ENCODE measurements around the gene SLC35G2. TPM values are rescaled to one million over a fixed set of nuclear protein-coding genes. Genes with fewer than 3 reads are reported as not detected.

SLC35G2 gene
- total RNA-seq, 1 experiment from 2014 or later, result 6.6 TPM

DNA sequence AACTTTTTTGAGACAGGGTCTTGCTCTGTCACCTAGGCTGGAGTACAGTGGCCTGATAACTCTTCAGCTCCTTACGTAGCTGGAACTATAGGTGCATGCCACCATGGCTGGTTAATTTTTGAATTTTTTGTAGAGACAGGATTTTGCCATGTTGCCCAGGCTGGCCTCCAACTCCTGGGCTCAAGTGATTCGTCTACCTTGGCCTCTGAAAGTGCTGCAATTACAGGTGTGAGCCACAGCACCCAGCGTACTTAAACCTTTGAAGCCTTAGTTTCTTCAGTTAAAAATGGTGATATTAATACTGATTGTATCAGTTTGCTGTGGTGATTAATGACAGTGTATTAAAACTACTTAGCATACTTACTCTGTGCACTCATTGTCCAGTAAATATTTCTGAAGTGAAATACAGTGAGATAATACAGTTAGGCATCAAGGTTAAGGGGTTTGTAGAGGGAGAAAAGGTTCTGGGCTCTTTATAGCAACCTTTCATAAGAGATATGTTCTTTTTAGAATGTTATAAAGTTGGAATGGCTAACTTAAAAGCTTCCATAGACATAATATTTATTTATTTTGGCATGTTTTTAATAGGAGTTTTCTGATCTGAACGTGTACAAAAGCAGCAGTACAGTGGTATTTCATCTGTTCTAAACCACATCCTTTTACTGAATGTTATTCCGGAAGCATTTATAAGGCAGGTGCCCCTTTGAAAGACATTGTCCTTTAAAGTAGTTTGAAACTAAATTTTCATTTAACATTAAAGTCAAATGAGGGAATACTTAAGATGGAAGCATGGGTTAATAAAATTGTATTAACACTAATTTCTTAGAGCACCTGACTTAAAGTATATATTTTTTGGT lies 66.7 kb downstream of the SLC35G2 start:
- Mint-ChIP-seq H3K27ac (no peak overlapping the region), H3K27me3 (ENCODE audit: low read depth) (no peaks in the 10 kb centered on the region), H3K4me3 (no peak overlapping the region), H3K9me3 (peaks cover under 1 to 8% of the 10 kb centered on the region in 2 experiments; a peak in 3 of 5 replicates), H3K4me1 (no peaks in the 10 kb centered on the region), H3K36me3 (ENCODE audit: insufficient read depth in 1 of 3, low read depth in 3 of 3) (peaks cover 10 to 16% (median 14%) of the 10 kb centered on the region in 3 experiments)
- no peak overlapping the region for H3K18ac ChIP-seq (ENCODE audit: insufficient read length, low read depth, low read length)
- H3K9me3 ChIP-seq (ENCODE audit: control insufficient read depth, low read depth, low read length), result no peaks in the 10 kb centered on the region
- H2BK5ac ChIP-seq (ENCODE audit: insufficient read length, low read length), result no peak overlapping the region
- H3K79me2 ChIP-seq (ENCODE audit: insufficient read depth, low read length), result peaks cover 11% of the 10 kb centered on the region; the same call in 1 of the 2 replicates
- TF ChIP-seq, protein P1, sequence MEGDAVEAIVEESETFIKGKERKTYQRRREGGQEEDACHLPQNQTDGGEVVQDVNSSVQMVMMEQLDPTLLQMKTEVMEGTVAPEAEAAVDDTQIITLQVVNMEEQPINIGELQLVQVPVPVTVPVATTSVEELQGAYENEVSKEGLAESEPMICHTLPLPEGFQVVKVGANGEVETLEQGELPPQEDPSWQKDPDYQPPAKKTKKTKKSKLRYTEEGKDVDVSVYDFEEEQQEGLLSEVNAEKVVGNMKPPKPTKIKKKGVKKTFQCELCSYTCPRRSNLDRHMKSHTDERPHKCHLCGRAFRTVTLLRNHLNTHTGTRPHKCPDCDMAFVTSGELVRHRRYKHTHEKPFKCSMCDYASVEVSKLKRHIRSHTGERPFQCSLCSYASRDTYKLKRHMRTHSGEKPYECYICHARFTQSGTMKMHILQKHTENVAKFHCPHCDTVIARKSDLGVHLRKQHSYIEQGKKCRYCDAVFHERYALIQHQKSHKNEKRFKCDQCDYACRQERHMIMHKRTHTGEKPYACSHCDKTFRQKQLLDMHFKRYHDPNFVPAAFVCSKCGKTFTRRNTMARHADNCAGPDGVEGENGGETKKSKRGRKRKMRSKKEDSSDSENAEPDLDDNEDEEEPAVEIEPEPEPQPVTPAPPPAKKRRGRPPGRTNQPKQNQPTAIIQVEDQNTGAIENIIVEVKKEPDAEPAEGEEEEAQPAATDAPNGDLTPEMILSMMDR (conservative IDR thresholded peaks at IDR 0.05), result no peak
- WGBS (ENCODE audit: extremely low coverage, insufficient read length, low lambda C conversion rate), result no CpG with 5 or more reads among the region's 5 CpGs
- H3K9ac ChIP-seq (ENCODE audit: extremely low read depth, insufficient read length, low read length), result no peak overlapping the region
- no peak overlapping the region for H2BK120ac ChIP-seq (ENCODE audit: low read depth, low read length, poor library complexity, severe bottlenecking)
- H3K4me2 ChIP-seq (ENCODE audit: insufficient read depth, insufficient read length, low read length), result no peak overlapping the region
- H4K20me1 ChIP-seq (ENCODE audit: control insufficient read depth, insufficient read depth, insufficient read length), result no peaks in the 10 kb centered on the region
- H3T11ph ChIP-seq (ENCODE audit: low read length), result no peak overlapping the region
- H3K79me1 ChIP-seq (ENCODE audit: insufficient read depth, low read depth, low read length, poor library complexity, severe bottlenecking), result peaks cover 2% of the 10 kb centered on the region
- no peaks in the 10 kb centered on the region for H3K4me1 ChIP-seq (ENCODE audit: insufficient read depth, low read length)
- no peak overlapping the region for H4K91ac ChIP-seq (ENCODE audit: insufficient read length, low read depth, low read length)
- no peaks in the 10 kb centered on the region for H3K27me3 ChIP-seq (ENCODE audit: insufficient read depth, low read length)
- no peak overlapping the region for H2BK20ac ChIP-seq (ENCODE audit: low read depth, low read length, poor library complexity, severe bottlenecking)
- no peak overlapping the region for H3K56ac ChIP-seq (ENCODE audit: insufficient read length, low read depth, low read length)
- H4K8ac ChIP-seq (replicated peaks; ENCODE audit: insufficient read length, low read depth, low read length), result no peak overlapping the region
- no peak for DNase-seq
- H3K23me2 ChIP-seq (ENCODE audit: insufficient read length, low read depth, low read length, poor library complexity, severe bottlenecking), result no peaks in the 10 kb centered on the region
- no peak overlapping the region for H2BK12ac ChIP-seq (ENCODE audit: insufficient read length, low read depth, low read length)
- no peak overlapping the region for H2BK15ac ChIP-seq (ENCODE audit: low read depth, low read length)
- H4K5ac ChIP-seq (ENCODE audit: insufficient read length, low read depth, low read length), result no peak overlapping the region
- H3K4ac ChIP-seq (ENCODE audit: low read depth, low read length), result no peak overlapping the region
- H2AK5ac ChIP-seq (ENCODE audit: insufficient read length, low read length), result no peak overlapping the region
- no peak overlapping the region for H3K14ac ChIP-seq (ENCODE audit: insufficient read depth, low read length)
- no peak overlapping the region for H3K23ac ChIP-seq (ENCODE audit: insufficient read length, low read depth, low read length)
- H2AFZ ChIP-seq (ENCODE audit: low read length), result no peak overlapping the region
- no peak overlapping the region for H3K27ac ChIP-seq (ENCODE audit: insufficient read length, low read depth, low read length)

All from H9 (cell line).